ENCODE results near the gene PCSK6.

DNA sequence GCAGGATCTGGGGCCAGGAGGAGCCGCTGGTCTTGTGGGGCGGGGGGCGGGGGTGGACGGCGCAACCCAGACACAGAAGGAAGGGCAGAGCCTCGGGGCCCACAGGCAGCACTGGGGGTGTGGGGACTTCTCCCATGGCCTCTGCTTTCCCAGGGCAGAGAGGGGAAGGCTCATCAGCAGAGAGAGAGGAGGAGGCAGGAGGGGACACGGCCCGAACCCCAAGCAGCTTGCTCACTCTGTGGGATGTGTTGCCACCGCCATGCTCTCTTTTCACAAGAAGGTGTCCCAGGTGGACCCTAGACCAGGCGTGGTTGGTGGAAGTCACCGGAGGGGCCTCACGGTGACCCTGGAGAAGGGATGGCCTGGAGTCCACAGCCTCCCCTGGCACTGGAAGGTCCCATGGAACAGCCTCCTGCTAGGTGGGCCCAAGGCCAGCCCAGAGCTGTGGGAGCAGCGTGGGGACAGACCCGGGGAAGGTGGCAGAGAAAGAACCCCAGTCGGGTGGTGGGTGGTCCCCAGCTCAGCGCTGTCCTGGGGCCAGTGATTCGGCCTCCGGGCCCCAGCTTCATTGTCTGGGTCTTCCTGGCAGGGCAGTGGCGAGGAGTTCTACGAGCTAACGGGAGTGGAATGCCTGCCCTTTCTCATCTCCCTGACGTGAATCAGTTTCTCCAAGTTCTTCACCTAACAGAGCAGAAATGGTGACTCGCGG lies 46.8 kb upstream of the PCSK6 start:
- TF ChIP-seq EZH2 (IDR thresholded peaks at IDR 0.05; ENCODE audit: borderline replicate concordance, low read depth, low read length, severe bottlenecking) = no peak
- TF ChIP-seq, protein P1, sequence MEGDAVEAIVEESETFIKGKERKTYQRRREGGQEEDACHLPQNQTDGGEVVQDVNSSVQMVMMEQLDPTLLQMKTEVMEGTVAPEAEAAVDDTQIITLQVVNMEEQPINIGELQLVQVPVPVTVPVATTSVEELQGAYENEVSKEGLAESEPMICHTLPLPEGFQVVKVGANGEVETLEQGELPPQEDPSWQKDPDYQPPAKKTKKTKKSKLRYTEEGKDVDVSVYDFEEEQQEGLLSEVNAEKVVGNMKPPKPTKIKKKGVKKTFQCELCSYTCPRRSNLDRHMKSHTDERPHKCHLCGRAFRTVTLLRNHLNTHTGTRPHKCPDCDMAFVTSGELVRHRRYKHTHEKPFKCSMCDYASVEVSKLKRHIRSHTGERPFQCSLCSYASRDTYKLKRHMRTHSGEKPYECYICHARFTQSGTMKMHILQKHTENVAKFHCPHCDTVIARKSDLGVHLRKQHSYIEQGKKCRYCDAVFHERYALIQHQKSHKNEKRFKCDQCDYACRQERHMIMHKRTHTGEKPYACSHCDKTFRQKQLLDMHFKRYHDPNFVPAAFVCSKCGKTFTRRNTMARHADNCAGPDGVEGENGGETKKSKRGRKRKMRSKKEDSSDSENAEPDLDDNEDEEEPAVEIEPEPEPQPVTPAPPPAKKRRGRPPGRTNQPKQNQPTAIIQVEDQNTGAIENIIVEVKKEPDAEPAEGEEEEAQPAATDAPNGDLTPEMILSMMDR (IDR thresholded peaks at IDR 0.05; ENCODE audit: borderline replicate concordance, extremely low read depth, low read length, poor library complexity, severe bottlenecking) = no peak
